GOT3 (cell line): ENCODE measurements around the gene TMEM140.
"Not testable (repeated sequence)": the region's sequence is repeated elsewhere in the genome, so short reads cannot be mapped to it uniquely, and the experiment has no call there.

Experiments used
- DNase-seq: peaks from one replicate; lab custom pipeline; 2025; ENCODE audit warnings: mixed read lengths; lab: John Stamatoyannopoulos, UW

Gene TMEM140

GRCh38 chr7:135158874-135159273 is 11.0 kb downstream of the TMEM140 start:
- DNase-seq = no peak

DNA sequence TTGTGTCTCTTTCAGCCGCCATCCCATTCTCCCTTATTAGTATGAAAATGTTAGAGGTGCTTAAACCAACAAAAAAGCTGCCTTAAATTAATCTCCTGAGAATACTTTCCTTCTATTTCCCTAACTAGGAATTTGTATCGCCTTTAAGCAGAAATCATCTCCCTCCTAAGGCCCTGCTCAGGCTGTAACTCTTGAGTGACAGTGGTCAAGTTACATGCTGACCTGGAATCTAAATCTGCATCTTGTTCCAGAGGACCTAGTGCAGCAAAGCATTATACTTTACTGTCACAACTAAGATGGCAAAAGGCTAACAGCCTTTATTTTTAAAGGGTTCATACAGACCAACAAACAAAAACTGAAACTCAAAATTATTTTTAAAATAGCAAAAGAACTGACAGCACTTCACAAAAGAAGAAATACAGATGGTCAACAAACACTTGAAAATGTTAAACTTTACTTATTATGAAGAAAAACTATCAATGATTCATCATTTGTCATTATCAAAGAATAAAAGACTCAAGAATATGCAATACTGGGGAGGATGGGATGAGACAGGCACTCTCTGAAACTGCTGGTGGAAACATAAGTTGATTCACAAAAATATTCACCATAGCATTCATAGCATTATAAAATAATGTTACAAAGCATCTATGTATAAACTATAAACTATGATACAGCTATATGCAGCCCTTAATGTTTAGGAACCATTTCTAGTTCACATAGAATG is 11.7 kb downstream of the TMEM140 start:
- no peak for DNase-seq

DNA sequence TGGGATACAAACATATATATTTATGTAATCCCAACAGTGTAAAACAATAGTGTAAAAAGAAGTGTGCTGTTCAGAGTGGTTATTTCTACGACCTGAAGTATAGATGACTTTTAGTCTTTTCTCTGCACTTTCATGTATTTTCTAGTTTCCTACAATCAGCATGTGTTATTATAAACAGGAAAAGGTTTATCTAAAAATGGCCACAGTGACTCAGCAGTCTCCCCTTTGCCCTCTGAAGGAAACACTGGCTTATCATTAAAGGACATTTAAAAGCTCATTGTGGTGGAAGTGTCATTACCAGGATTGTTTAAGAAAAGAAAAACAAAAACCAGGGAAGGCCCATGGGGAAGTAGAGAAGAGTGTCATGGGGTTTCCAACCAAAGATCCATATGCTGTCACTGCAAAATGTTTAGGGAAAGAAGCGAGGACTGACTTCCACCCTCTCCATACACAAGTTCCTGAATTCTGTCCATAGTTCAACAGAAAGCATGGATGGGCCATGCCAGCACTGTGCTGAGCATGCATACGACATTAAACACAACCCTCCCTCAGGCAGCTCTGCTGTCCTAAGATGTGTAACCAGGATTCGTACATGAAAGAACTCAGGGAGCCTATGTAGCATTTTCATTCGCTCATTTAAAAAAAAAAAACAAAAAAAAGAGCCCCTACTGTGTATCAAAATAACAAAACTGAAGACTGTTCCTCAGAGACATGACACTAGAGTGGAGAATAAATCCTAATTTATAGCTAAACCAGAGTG is 12.4 kb downstream of the TMEM140 start:
- no peak for DNase-seq

GRCh38 chr7:135160858-135161653 is 13.2 kb downstream of the TMEM140 start:
- DNase-seq = no peak

GRCh38 chr7:135161669-135162068 is 13.8 kb downstream of the TMEM140 start:
- DNase-seq = no peak

DNA sequence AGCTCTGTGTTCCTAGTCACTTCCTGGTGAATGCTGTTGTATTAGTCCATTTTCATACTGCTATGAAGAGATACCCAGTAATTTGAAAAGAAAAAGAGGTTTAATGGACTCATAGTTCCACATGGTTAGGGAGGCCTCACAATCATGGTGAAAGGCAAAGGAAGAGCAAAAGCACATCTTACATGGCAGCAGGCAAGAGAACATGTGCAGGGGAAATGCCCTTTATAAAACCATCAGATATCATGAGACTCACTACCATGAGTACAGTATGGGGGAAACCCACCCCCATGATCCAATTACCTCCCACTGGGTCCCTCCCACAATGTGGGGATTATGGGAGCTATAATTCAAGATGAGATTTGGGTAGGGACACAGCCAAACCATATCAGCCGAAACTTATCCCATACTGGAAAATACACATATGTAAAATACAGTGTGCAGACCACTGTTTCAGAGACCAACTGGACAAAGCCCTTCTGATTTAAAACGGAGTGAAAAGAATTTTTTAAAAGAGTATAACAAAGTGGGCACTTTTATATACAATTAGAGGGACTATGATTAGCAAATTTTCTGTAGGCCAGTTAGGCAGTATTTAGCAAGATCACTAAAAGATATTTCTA is 14.6 kb downstream of the TMEM140 start:
- DNase-seq = no peak

DNA sequence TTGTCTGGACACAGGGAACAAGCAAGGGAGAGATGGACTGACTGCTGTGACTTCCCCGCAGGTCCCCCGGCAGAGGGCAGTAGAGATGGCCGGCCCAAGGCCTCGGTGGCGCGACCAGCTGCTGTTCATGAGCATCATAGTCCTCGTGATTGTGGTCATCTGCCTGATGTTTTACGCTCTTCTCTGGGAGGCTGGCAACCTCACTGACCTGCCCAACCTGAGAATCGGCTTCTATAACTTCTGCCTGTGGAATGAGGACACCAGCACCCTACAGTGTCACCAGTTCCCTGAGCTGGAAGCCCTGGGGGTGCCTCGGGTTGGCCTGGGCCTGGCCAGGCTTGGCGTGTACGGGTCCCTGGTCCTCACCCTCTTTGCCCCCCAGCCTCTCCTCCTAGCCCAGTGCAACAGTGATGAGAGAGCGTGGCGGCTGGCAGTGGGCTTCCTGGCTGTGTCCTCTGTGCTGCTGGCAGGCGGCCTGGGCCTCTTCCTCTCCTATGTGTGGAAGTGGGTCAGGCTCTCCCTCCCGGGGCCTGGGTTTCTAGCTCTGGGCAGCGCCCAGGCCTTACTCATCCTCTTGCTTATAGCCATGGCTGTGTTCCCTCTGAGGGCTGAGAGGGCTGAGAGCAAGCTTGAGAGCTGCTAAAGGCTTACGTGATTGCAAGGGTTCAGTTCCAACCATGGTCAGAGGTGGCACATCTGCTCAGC is 16.6 kb downstream of the TMEM140 start:
- no peak for DNase-seq

GRCh38 chr7:135165862-135166261 is 18.0 kb downstream of the TMEM140 start:
- no peak for DNase-seq

DNA sequence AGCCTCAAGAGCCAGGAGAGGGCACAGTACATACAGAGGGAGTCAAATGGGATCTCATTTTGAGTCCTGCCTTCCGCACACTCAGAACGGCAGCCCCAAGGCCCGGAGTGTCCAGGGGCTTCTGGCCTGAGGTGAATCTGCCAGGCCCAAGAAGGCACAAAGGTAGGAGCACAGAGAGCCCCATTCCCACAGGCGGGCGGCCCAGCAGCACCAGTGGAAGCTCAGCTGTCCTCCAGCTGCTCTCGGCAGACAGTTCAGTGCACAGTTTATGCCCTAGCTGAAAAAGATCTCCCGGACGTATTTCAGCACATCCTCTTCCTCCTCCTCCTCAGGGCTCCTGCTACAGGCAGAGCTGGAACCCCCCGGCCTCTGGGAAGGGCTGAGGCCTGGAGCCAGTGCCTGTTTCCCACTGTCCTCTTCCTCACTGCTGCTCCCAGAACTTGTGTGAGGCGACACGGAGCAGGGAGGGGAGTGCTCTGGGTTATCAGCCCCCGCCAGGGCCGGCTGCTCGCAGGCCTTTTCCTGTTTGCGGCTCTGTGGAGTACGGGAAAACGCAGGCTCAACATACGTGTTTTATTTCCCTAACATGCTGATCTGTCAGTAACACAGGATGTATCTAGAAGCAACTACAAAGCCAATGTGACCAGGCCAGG is 18.6 kb downstream of the TMEM140 start:
- DNase-seq = no peak

DNA sequence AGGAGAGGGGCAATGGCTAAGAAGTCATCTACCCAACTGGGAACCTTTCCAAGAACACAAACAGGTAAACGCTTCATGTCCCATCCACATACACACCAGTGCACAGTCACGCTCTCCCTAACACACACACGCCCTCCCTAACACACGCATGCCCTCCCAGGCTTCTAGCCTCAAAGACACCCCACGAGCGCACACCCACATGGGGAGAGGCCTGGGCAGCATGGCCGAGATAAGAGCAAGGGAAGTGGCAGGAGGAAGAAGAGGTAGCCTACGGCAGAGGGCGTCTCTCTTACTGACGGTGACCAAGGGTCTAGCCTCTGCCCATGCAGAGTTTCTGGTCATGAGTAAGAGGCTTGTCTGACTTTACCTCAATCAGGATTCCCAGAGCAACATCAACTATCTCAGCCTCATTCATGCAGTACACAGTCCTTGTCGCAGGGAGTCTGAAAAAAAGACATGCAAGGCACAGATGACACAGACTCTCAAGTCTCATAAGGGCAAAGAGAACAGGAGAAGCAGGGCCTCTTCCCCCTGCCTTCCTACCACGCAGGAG is 19.6 kb downstream of the TMEM140 start:
- no peak for DNase-seq

- no peak for DNase-seq
Observed at GRCh38 chr7:135168001-135168400, 20.1 kb downstream of the TMEM140 start.

GRCh38 chr7:135168489-135169140 is 20.7 kb downstream of the TMEM140 start:
- DNase-seq = no peak

DNA sequence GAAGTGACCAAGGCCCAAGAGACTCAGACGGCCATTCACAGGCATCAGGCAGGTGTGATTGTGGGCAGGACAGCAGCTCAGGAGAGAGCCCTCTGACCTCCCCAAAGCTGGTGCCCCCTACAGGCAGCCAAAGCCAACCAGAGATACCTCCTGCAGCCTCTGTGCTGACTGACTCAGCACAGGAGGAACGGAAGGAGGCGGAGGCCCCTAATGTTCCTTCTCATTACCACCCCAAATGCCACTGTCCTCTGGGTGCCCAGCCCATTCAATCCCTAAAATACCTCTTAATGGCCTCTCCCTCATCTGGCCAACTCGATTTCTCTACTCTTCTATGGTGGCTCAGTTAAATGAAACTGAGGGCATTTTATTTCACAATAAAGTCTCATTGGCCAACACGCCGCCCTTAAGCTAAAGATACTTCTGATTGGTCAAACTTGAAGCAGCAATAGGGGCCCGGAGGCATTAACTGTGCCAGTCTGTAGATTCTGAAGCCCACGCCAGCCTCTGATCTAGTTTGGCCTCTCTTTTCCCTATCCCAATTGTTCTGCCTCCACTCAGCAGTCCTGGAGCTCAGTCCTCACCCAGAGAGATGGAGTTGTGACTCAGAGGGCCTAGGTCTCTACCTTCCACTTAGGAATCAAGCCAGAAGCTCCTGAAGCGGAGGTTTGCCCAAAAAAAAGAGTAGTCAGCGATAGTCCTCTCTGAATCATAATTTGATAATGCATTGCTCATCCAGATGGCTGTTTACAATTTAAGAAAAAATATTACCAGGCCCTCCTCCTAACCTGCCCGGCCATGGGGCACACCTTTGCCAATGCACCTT is 21.5 kb downstream of the TMEM140 start:
- DNase-seq = no peak

DNA sequence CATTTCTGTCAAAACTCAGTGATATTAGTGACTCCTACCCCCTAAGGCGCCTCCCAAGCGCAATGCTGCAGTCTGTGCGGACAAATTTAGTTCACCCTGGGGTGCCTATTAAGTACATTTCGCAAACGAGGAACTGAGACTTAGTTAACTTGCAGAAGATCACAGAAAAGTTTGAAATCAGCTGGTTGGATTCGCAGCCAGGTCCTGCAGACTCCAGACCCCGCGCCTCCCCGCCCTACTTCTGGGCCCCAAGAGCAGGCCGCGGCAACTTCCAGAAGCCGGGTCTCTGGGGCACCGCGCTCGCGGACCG is 22.0 kb downstream of the TMEM140 start:
- DNase-seq = no peak

- DNase-seq = peak; percentile 84
Observed at GRCh38 chr7:135170274-135170997, 22.6 kb downstream of the TMEM140 start, which contains the start of gene CYREN. CYREN (minus strand) TSS chr7:135170707; CDS start chr7:135168922, 1,785 bp downstream.

GRCh38 chr7:135170998-135171481 is 23.2 kb downstream of the TMEM140 start:
- not testable (repeated sequence) for DNase-seq

DNA sequence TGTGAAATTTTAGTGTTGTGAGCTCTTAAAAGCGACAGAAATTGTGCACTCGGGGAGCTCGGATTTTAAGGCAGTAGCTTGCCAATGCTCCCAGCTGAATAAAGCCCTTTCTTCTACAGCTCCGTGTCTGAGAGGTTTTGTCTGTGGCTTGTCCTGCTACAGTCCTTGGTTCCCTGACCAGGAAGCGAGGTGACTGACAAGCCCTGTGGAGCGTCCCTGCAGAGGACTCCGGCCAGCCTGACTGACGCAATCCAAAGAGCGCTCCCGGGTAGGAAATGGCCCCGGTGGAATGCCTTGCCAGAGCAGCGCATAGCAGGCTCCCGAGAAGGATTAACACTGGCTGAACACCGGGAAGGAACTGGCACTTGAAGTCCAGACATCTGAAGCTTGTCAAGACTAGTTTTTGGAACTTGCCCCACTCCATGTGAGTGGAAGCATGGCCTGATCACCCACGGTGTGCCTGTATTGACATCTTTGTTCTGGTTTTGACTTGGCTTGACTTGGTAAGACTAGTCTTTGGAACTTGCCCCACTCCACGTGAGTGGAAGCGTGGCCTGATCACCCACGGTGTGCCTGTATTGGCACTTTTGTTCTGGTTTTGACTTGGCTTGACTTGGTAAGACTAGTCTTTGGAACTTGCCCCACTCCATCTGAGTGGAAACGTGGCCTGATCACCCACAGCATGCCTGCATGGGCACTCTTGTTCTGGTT is 23.9 kb downstream of the TMEM140 start:
- DNase-seq = not testable (repeated sequence)

DNA sequence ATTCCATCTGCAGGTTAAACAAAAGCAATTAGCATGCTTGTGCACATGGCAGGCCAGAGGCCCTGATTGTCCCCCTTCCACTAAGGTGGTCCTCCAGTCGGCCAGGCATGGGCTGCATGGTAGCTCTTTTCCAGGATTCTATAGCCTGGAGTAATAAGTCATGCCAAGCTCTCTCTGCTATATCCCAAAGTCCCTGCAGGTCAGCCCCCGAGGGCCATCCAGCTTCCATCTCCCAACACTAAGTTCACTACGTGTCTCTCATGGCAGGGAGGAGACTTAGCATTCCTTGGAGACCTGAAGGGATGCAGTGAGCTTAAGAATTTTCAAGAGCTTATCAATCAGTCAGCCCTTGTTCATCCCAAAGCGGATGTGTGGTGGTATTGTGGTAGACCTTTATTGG is 26.0 kb downstream of the TMEM140 start:
- DNase-seq = not testable (repeated sequence)
